Activated CD4-positive, CD25-positive, alpha-beta regulatory T cell (primary cell): ENCODE data around the gene PDE5A.

Experiments
- DNase-seq, 4 experiments: peaks; one replicate each; lab custom pipeline; 2025; lab: John Stamatoyannopoulos, UW

PDE5A gene

DNA sequence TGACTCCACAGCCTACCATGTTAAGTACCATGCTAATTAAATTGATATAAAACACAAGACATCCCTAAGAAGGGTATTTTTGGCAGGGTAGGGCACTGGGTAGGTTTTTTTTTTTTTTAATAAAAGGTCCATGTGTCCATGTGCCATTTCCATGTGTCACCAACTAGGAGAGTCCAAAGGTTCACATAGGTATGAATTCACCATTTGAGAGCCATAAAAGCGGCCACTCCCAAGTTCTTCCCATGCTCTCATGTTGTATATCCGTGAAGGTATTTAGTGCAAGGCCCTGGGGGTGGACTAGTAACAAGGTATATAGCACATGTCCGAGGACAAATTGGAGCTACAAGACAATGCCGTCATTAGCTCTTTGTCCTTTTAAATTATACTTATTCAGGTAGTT lies 107.3 kb downstream of the PDE5A start:
- DNase-seq: no peak

DNA sequence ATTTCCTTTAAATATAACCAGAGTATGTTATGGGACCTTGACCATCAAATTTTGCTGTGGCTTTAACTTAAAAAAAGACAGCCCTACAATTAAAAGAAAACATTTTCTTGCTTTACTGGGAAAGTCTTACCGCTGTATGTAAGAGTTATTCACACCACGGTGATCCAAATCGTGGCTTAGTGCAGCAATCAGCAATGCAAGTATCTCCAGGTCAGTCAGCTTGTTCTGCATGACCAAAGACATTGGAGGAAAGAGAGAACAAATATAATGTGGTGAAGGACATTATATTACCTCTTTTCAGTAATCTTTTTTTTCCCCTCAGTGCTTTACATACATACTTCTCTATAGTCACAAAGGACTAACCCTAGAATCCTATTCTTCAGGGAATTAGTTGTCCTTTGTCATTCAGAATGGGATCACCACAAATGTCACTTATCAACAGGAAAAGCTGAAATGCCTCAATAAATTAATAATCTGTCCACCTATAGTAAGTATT lies 109.6 kb downstream of the PDE5A start:
- DNase-seq: no peak

DNA sequence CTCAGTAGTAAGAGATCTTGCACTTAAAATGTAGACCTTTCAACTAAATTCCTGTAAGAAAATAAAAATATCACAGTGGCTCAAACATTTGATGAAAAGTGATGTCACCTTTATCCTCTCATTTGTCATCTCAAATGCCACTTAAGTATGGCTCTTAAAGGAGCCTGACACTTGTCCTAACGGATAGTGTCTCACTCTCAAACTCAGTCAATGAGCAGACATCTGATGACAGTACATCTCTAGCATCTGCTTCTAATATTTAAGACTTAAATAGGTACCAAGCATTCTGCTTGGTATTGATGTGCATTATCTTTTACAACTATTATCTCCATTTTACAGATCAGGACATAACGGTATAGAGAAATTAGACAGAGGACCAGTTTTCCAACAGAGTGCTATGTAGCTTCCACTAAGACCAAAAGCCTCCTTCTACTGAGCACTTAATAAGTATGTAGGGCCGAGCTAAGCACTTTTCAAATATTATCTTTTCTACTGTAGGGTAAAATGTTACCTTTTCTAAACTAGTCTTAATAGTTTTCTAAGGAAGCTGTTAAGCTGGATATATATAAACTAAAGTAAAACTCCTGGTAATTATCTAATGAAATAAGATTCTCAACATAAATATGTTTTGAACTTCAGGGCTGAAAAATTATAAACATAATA lies 110.2 kb downstream of the PDE5A start:
- no peak for DNase-seq

DNA sequence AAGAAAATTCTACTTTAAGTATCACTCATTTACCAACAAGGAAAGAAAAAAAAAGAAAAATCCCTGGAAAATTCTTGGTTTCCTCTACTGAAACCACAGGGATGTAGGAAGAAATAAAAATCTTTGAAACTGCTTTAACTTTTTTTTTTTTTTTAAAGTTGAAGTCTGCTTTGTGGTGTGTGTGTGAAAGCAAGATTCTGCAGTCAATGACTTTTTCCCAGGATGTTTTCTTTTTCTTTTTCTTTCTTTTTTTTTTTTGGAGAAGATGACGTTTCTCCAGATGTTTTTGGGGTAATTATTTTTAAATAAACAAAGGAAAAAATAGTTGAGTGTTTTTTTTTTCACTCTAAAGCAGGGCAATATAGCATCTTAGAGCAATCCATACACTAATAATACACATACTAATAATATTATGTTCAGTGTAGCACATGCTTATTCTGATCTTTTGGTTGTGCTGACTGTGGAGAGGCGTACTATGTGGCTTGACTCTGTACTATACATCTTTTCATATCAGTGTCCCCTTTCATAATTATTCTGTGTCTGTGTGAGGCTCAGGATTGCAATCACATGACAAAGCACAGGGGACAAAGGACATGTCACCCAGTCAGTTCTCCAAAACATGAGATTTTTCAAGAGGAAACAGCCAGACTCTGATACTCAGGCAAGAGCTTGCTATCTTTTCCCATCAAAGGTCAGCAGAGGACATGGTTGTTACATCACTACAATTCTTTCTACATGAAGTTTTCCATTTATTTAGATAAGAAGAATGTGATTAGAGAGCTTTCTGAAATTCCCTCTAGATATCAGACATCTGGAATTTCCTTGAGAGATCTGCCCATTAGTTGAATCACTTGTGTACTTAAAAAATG lies 111.0 kb downstream of the PDE5A start:
- no peak for DNase-seq

DNA sequence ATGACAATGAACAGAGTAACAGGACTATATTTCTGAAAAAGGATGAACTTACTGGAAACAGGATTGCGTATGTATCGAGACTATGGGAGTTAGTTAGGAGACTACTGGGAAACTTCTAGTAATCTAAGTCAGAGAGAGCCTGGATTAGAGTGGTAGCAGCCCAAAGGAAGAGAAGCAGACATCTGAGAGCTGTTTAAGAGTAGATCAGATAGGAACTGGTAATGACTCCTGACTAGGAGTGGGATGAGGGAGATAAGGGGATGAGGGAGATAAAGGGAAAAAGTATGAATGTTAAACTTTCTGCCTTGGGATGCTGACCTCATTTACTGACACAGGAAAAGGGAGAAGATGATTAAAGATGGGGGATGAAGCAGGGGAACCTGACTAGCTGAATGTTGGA lies 116.2 kb downstream of the PDE5A start:
- DNase-seq: no peak

DNA sequence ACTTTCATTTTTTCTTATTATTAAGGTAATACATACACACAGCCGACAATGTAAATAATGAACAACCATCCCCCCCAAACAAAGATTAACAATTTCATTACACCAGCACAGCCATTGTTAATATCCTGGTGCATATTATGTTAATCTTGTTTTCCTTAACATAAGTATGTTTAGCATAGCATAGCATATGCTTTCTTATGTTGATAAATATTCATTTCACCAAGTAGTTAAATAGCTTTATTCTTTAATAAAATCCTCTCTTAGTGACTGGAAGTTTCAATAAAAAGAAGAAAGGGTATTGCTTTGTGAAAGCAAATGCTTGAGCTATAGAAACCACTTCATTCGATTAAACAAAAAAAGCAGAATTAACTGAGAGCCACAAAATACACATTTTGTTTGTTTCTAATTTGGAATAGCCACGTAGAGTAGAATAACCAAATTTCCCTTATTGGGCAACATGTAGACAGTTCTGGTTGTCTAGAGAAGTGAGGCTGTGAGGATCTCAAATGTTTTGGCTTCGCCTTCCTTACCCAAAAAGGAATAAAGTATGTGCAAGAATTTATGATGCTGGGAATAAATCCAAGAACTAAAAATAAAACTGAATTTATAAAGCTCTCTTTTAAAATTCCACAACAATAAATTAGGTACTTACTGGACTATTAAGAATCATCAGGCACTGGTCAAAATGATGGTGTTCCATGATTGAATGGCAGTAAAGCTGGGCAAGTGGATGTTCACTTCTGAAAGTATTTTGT lies 118.0 kb downstream of the PDE5A start:
- DNase-seq: no peak

DNA sequence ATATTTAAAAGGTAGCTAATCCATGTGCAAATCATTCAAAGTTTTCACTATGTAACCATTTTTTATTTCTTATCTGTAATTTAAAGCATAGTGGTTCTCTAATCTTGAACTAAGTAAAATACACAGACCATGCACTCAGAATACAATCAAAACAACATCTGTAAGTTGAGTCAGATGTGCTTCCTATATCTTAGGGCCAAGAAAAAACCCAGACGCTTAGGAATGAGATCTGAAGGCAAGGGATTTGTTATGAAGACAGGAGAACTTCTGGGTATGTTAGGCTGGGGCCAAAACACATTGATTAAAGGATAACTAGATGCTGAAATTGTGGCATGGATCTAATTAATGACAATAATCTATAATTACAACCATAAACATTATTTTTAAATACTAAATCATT lies 120.3 kb downstream of the PDE5A start:
- no peak for DNase-seq

DNA sequence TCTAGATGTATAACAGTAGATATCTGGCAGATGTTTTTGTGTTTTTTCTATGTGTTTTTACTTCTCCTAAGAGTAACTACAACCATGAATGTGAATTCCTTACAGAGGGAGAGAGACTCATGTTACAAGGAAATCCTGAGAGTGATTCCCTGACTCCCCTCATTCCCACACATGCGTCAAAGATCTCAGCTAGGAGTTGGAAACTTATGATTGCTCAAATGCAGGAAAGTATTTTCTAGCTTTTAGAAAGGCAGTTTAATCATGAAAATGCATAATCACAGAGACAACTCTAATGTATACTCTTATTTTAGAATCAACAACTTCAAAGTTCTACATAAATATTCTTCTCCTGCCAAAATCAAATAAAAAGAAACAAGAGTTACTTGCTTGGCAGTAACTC lies 121.8 kb downstream of the PDE5A start:
- DNase-seq: no peak

DNA sequence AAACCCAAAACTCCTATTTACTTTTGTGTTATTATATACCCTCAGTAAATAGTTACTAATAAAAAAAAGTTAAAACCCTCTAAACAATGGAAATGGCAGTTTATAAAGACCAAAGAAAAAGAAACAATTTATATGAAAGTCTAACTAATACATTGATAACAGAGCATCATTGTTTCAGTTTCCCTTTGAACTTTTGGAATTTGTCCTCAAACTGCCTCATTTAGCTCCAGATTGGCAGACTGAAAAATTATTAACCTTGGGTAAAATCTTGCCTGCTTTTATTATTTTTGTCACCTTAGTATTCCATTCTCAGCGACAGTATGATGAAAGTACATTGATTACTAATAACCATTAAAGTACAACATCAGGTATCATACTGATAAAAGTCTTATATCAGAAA lies 124.0 kb downstream of the PDE5A start:
- no peak for DNase-seq

DNA sequence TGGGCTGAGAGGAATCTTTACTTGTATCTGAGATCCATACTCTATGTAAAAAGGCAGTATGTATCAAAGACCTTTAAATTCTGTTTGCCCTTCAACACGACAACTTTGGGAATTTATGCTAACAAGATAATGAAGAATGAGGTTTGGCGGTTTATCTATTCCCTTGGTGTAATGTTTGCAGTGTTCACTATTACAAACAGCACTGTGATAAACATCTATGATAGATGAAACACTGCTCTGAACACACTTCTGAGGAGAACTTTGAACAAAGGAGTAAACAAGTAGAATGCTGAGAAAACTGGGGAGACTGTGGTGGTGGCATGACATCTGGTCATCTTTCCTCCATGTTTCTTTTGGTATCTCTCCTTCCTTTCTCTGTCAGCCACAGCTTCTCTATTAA lies 126.9 kb downstream of the PDE5A start:
- no peak for DNase-seq

DNA sequence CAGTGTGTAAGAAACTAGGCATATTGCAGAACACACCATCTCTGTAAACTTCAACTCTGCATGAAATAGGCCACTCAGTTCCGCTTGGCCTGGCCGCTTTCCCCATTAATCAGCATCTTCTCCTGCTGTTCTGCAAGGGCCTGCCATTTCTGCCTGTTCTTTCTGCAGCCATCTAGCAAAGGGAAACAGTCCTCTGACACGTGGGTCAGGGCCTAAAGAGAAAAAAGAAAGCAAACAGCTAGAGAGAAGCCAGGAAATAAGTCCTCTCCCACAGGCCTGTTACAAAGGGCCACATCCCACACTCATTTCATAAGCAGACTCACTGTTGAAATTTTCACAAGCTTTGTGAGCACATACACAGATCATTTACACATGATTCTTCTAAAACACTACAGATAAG lies 130.1 kb downstream of the PDE5A start:
- DNase-seq: no peak

DNA sequence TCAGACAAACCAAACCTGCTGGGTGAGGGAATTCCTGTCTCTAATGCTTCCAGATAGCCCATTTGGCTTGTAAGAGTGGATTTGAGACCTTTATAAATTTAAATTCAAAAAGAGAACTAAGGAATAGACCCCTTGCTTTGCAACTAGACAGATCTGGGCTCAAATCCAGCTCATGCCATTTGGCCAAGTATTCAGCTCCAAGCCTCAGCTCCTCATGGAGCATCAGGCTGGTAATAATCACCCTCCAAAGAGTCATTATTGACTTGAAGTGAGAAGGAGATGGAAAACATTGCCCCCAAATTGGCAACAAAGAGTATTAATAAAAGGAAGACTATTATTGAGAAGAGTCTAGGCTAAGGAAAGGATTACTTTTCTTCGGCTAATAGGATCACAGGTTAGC lies 134.7 kb downstream of the PDE5A start:
- no peak for DNase-seq

DNA sequence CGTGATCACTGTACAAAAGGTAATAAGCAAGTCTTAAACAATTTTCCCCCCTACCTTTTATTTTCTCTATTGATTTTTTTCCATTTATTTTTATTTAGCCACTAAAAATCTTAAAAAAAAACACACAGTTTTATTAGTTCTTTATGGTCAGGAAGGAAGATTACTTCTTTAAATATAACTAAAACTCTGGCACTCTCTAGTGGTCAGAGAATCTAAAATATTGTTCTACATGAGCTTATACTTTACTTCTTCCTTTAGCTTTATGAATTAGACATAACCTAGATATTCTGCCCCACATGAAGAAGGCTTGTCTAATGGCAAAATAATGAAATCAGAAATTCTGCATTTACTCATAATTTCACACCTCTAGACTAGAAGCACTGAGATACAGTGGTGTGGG lies 135.2 kb downstream of the PDE5A start:
- DNase-seq: no peak

DNA sequence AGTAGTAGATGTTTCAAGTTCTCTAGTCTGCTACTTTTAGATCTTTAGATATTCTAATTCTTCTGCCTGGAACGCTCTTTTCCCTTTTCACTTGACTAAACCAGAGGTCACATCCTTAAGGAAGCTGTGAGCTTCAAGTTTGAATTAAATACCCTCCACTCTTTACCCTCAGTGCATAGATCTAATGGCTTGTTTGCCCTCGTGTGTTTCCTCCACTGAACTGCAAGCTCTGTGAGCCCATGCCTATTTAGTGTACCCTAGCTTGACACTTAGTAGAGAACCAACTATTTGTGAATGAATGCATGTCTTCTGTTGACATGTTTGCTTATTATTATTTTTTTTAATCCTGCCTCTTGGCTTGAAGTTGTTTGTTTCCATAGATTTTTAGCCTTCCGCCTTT lies 138.3 kb downstream of the PDE5A start:
- DNase-seq: no peak

DNA sequence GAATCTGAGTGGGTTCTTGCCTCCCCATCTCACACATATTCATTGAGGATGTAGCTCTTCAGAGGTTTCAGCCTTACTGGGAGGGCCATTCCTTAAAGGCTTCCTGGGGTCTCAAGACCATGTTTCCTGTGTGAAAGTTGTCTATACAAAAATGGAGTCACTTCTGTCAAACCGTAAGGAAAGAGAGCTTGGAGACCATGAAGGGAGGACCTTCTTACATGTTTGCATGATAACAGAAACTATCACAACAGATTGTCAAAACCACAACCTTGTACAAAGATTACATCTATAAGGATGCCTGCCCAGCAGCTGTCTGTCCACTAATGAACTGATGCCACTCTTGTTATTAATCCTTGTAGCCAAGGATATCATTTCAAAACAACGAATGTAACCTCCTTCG lies 139.3 kb downstream of the PDE5A start:
- no peak for DNase-seq

DNA sequence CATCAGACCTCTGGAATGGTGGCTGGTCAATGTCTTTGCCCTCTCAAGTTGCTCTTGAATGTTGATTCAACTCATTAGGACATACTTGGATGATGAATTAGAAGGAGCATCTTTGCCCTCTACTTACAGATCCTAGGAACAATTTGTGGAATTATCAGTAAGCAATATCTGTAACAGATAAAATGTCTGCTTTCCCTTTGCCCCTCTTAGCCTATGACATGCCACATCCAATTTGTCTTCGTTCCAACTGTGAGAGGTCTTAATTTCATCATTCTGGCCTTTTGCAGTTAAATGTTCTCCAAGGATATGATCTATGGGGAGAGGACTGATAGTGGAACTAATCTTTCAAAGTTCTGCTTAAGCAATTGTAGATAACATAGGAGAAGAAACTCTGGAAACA lies 148.3 kb downstream of the PDE5A start:
- no peak for DNase-seq

DNA sequence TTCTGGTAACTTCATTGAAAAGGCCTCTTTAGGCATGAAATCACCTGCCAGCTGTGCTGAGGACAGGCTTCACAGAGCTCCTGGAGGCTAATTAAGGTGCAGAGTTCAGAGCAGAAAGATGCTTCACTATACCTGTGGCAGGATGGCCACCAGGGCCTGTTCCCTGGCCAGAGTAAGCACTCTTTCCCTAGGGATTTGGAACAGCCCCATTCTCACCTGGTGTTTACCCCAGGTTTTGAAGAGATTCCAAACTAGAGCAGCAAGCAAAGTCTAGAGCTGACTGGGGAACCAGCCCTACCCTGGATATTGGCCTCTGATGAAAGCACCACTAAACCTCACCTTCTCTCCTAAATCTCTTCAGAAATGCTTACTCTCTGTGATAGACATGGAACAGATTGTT lies 148.8 kb downstream of the PDE5A start:
- no peak for DNase-seq

DNA sequence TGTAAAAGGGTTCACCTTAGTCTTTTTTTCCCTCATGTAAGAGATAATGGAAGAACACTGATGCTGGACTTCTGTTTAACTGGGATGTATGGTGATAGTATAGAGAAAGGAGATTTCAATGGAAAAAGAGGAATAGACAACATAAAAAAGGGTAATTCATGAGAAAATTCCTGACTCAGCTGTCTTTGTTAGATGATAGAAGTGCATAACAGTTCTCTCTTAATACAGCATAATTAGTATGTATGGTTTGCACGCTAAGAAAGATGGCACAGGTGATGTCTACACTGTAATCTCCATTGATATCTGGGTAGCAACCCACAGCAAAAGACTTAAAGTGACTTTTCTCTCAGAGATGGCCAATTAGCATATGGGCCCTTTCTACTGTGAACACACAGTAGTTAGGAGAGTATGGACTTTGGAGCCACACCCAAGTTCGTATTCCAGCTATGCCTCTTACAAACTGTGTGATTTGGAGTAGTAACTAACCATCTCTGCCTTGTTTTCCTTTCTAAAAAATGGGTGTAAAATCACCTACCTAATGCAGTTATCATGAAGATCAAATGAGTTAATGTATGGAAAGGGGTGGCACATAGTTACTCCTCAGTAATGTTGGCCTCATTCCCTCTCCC lies 149.3 kb downstream of the PDE5A start:
- DNase-seq: no peak

DNA sequence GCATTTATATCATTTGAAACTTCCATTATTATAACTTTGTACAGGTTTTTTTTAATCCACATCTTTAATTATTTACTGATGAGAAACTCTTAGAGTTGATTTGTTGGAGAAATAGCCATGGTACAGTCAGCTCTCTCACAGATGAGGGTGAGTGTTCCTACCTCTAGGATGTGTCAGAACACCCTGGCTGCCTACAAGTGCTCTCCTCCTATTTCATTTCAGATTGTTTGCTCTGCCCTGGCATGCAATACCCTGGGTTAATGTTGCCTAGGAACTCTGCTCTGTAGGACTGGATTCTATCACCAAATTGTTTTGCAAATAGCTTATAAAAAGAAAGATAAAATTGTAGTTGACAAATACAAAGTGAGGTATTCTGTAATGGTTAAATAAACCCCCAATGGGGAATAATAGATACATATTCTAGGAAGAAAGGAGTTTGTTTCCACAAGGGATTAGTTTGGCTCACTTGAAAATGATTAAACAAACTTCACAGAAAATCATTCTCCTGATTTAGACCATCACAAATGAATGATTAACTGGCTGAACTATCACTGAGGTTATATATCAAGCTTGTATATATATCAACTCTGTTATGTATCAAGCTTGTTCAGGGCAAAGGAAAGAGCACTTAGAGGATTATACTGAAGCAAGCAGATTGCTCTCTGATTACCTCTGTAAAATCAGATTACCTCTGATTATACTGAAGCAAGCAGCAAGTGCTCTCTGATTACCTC lies 150.0 kb downstream of the PDE5A start:
- no peak for DNase-seq

DNA sequence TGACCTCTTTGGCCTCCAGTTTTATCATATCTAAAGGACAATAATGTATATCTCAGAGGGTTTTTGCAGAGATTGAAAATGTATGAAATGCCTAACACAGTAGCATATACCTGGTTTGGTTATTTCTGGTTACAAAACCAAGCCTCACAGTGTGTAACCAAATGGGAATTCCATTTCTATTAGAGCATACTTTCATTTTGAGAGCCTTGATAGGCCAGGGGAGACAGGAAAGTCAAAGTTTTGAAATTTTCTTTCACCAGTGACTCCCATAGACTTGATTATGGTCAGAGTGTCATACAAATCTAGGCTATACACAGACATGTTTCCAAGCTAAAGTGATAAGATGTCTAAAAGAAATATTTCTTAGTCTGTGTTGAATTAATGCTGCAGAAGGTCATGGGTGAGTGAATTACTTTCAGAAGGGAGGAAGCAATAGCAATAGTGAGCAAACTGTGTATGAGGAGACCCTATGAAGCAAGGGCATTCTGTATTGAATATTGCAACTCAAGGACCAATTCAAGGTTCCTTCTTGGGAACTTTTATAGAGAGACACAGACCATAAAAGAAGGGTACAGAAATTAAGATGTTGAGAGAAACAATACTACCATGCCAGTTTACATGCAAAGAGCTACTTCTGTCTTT lies 151.1 kb downstream of the PDE5A start:
- no peak for DNase-seq

DNA sequence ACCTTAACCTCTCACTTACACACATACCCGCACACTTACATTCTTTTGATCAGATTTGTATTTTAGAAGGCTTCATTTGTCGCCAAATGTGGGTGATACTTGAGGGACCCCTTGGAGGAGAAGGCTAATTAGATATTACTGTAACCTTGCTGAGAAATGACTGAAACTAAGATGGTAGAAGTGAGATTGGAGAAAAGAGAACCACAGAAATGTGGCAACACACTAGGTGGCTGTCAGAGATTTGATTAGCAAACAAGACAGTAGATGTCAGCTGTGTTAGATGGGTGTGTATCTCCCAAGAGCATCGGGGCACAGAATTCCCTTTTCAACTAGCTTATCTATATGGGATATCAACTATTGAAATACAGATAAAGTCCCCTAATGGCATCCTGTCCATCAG lies 157.3 kb downstream of the PDE5A start:
- DNase-seq: no peak
